Neural cell (in vitro differentiated cells): ENCODE results near the gene NKX3-2.

ENCODE experiments used
- EP300 ChIP-seq: fragments of 450-650 bp; conservative IDR thresholded peaks from 2 replicates; pipeline ENCODE4 v1.6.1; 2014; ENCODE audit warnings: antibody characterized with exemption, mild to moderate bottlenecking, moderate library complexity; ENCODE audit not compliant: poor library complexity, severe bottlenecking
- EZH2 ChIP-seq: fragments of 200-600, 300-800 bp; shearing (Covaris generic), sonication (generic); IDR thresholded peaks from 2 replicates; pipeline ENCODE4 v1.6.1; 2014; ENCODE audit warnings: antibody characterized with exemption, low read length, borderline replicate concordance, mild to moderate bottlenecking; ENCODE audit not compliant: insufficient read depth, poor library complexity, severe bottlenecking
- POLR2AphosphoS5 ChIP-seq: IDR thresholded peaks from 2 replicates; pipeline ENCODE4 v1.6.1; 2012
- SMC3 ChIP-seq: fragments of 450-650 bp; conservative IDR thresholded peaks from 2 replicates; pipeline ENCODE4 v1.6.1; 2014; ENCODE audit warnings: antibody characterized with exemption, mild to moderate bottlenecking, moderate library complexity; ENCODE audit not compliant: poor library complexity
- TF ChIP-seq, protein P1 (sequence below): fragments of 450-650 bp; IDR thresholded peaks from 2 replicates; pipeline ENCODE4 v1.5.1; 2014; ENCODE audit warnings: antibody characterized with exemption, mild to moderate bottlenecking, moderate library complexity; ENCODE audit not compliant: poor library complexity, severe bottlenecking
- TF ChIP-seq, protein P2 (sequence below): IDR thresholded peaks from 2 replicates; pipeline ENCODE4 v1.6.1; 2012; ENCODE audit warnings: borderline replicate concordance

DNA sequence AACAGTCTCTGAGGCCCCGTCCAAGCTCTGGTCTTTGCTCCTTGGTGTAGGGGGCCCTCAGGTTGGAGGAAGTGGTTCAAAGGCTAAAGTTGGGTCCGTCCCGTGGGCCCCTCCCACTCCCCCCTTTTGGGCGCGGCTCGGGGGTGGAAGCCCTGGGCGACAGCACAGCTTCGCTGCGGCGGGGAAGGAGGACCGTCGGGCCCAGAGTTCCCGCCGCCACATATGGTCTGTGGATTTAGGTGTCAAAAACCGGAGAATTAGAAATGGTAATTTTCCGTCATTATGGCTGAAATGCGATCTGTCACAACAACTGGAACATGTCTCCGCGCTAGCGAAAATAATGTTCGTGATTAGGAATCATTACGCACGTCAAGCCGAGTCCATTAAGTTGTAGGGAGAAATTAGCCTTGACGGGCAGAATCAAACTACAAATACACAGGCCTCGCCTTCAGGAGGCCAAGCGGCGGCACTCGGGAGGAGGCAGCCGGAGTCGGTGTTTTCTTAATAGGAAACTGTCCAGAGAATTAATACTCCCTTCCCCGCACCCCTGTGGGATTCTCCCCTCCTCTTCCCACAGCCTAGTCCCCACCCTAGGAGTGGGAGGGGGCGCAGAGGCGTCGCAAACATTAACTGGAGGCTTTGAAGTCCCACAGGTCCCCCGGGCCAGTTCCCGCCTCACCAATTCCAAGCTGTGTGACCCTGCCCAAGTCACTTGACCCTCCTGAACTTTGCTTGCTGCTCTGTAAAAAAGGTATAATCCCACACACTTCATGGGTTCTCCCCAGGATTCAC lies 15.0 kb downstream of the NKX3-2 start:
- TF ChIP-seq, protein P1, sequence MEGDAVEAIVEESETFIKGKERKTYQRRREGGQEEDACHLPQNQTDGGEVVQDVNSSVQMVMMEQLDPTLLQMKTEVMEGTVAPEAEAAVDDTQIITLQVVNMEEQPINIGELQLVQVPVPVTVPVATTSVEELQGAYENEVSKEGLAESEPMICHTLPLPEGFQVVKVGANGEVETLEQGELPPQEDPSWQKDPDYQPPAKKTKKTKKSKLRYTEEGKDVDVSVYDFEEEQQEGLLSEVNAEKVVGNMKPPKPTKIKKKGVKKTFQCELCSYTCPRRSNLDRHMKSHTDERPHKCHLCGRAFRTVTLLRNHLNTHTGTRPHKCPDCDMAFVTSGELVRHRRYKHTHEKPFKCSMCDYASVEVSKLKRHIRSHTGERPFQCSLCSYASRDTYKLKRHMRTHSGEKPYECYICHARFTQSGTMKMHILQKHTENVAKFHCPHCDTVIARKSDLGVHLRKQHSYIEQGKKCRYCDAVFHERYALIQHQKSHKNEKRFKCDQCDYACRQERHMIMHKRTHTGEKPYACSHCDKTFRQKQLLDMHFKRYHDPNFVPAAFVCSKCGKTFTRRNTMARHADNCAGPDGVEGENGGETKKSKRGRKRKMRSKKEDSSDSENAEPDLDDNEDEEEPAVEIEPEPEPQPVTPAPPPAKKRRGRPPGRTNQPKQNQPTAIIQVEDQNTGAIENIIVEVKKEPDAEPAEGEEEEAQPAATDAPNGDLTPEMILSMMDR = no peak
- TF ChIP-seq, protein P2, sequence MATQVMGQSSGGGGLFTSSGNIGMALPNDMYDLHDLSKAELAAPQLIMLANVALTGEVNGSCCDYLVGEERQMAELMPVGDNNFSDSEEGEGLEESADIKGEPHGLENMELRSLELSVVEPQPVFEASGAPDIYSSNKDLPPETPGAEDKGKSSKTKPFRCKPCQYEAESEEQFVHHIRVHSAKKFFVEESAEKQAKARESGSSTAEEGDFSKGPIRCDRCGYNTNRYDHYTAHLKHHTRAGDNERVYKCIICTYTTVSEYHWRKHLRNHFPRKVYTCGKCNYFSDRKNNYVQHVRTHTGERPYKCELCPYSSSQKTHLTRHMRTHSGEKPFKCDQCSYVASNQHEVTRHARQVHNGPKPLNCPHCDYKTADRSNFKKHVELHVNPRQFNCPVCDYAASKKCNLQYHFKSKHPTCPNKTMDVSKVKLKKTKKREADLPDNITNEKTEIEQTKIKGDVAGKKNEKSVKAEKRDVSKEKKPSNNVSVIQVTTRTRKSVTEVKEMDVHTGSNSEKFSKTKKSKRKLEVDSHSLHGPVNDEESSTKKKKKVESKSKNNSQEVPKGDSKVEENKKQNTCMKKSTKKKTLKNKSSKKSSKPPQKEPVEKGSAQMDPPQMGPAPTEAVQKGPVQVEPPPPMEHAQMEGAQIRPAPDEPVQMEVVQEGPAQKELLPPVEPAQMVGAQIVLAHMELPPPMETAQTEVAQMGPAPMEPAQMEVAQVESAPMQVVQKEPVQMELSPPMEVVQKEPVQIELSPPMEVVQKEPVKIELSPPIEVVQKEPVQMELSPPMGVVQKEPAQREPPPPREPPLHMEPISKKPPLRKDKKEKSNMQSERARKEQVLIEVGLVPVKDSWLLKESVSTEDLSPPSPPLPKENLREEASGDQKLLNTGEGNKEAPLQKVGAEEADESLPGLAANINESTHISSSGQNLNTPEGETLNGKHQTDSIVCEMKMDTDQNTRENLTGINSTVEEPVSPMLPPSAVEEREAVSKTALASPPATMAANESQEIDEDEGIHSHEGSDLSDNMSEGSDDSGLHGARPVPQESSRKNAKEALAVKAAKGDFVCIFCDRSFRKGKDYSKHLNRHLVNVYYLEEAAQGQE = no peak
- TF ChIP-seq POLR2AphosphoS5 = no peak
- no peak for TF ChIP-seq SMC3
- no peak for TF ChIP-seq EZH2
- no peak for TF ChIP-seq EP300
